Natural killer cell (primary cell): ENCODE measurements around the gene SUN5. TPM values are rescaled to one million over a fixed set of nuclear protein-coding genes. Genes with fewer than 3 reads are reported as not detected.

Source experiments
- ATAC-seq, 3 donors: fragments of 150-1000 bp in 2 of 3; fragments of 200-7000 bp in 1 of 3; cut with Tn5 transposase; 1 replicate in 1 of 3; 2 replicates in 2 of 3; pipeline ENCODE4 v1.10.0; 2021; ENCODE audit warnings: mild to moderate bottlenecking in 2 of 3, moderate library complexity in 2 of 3
- DNase-seq, 2 donors: peaks; one replicate each; pipeline versions ENCODE4 v3.0.0 to v3.0.0-alpha.2; 2013 to 2021; ENCODE audit warnings: mixed read lengths in 1 of 2
- H3K27ac ChIP-seq: one replicate; pipeline ENCODE4 v1.5.1; 2013; ENCODE audit warnings: mild to moderate bottlenecking, low read length
- H3K27me3 ChIP-seq: one replicate; pipeline ENCODE4 v1.6.1; 2013; ENCODE audit warnings: low read length; ENCODE audit not compliant: control insufficient read depth, insufficient read depth
- H3K36me3 ChIP-seq: one replicate; pipeline ENCODE4 v1.6.1; 2013; ENCODE audit warnings: low read length; ENCODE audit not compliant: control insufficient read depth, insufficient read depth
- H3K4me1 ChIP-seq: one replicate; pipeline ENCODE4 v1.6.1; 2013; ENCODE audit warnings: low read length; ENCODE audit not compliant: control insufficient read depth, insufficient read depth
- H3K4me3 ChIP-seq: one replicate; pipeline ENCODE4 v1.5.1; 2013; ENCODE audit warnings: low read length
- H3K9me3 ChIP-seq: one replicate; pipeline ENCODE4 v1.6.1; 2013; ENCODE audit warnings: low read length; ENCODE audit not compliant: control insufficient read depth, insufficient read depth
- H3K27ac Mint-ChIP-seq, 2 donors: one replicate each; pipeline ENCODE4 v1.8.0; 2022; ENCODE audit warnings: mild to moderate bottlenecking in 2 of 2, mixed read lengths in 2 of 2, moderate library complexity in 1 of 2
- H3K27me3 Mint-ChIP-seq, 2 donors: one replicate each; pipeline ENCODE4 v1.8.0; 2022; ENCODE audit warnings: low read depth in 2 of 2, mixed read lengths in 2 of 2
- H3K36me3 Mint-ChIP-seq: one replicate; pipeline ENCODE4 v1.8.0; 2022; ENCODE audit warnings: mixed read lengths
- H3K4me1 Mint-ChIP-seq, 2 donors: one replicate each; pipeline ENCODE4 v1.8.0; 2022; ENCODE audit warnings: mixed read lengths in 2 of 2
- H3K4me3 Mint-ChIP-seq: one replicate; pipeline ENCODE4 v1.8.0; 2022; ENCODE audit warnings: mild to moderate bottlenecking, moderate library complexity, mixed read lengths
- H3K9me3 Mint-ChIP-seq, 2 donors: one replicate each; pipeline ENCODE4 v1.8.0; 2022; ENCODE audit warnings: mixed read lengths in 2 of 2
- CTCF ChIP-seq: fragments of 200-600 bp; IDR thresholded peaks from one replicate; pipeline ENCODE4 v1.8.0; 2022; ENCODE audit warnings: antibody characterized with exemption
- WGBS: methylation state at CpG from one replicate; pipeline ENCODE4 v1.1.7; 2013; ENCODE audit warnings: missing lambda C conversion rate; ENCODE audit not compliant: insufficient coverage; 5-methylcytosine and 5-hydroxymethylcytosine counted together
- intact Hi-C: fragments of 100-400 bp; cut with micrococcal nuclease; formaldehyde crosslinking; loops from one replicate; pipeline ENCODE4 v1.14.2; 2022
- total RNA-seq, 4 donors: library from RNA; stranded (reverse); fragments of 120-200 nt in 1 of 4; gene quantifications; one replicate each; pipeline versions ENCODE4 v1.2.3 to v1.2.4, GENCODE V29; 2013 to 2022

The SUN5 gene
- total RNA-seq, 3 donors from 2014 or later (not counting 1 experiment from before 2014, with no cell fraction given) = not detected

DNA sequence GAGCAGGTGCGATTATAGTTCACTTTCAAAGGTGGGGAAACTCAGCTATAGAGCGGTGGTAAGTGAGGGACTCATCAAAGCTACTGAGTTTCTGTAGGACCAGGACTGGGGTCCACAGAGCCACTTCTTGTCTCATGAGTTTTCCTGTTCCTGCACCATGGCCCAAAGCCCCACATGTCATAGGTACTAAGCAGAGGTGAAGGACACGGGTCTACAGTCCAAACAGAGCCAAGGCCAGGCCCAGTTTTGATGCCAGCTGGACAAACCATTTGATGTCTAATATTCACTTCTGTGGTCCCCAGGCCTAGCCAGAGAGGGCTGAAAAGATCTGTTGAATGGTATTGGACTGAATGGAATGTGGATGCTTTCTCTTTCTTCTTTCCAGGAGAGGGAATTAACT, 38.2 kb upstream of the SUN5 start:
- no peak for TF ChIP-seq CTCF
- 91% methylated on average over 3 of the region's 3 CpGs for WGBS
- H3K27me3 Mint-ChIP-seq = peaks cover 0 to 2% of the 10 kb centered on the region in 2 donors
- peaks cover 23% of the 10 kb centered on the region for H3K9me3 ChIP-seq
- H3K27ac ChIP-seq = no peak overlapping the region
- H3K27ac Mint-ChIP-seq = no peak overlapping the region
- ATAC-seq = no peak
- H3K4me1 ChIP-seq = no peaks in the 10 kb centered on the region
- H3K4me1 Mint-ChIP-seq = no peaks in the 10 kb centered on the region
- H3K4me3 ChIP-seq = no peak overlapping the region
- no peaks in the 10 kb centered on the region for H3K36me3 ChIP-seq
- intact Hi-C loops = no loop called here
- H3K9me3 Mint-ChIP-seq = peaks cover 6 to 12% of the 10 kb centered on the region in 2 donors
- DNase-seq = no peak
- peaks cover 9% of the 10 kb centered on the region for H3K36me3 Mint-ChIP-seq
- H3K4me3 Mint-ChIP-seq = no peak overlapping the region
- no peaks in the 10 kb centered on the region for H3K27me3 ChIP-seq

DNA sequence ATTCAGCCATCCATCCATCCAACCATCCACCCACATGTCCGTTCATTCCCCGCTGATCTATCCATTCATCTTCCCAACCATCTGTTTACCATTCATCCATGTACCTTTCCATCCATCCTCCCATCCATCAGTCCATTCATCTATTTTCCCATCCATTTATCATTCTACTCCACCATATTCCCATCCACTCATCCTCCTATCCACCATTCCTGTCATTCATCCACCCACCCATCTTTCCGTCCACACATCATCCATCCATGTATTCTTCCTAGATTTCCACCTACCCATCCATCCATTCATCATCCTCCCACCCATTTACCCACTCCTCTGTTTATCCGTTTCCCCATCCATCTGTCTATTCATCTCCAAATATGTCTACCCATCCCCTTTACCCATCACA, 34.0 kb upstream of the SUN5 start:
- no peak for TF ChIP-seq CTCF
- intact Hi-C loops = no loop called here
- peaks cover 0 to 2% of the 10 kb centered on the region in 2 donors for H3K27me3 Mint-ChIP-seq
- no peaks in the 10 kb centered on the region for H3K9me3 Mint-ChIP-seq
- Histone ChIP-seq H3K27me3 (no peaks in the 10 kb centered on the region), H3K27ac (no peak overlapping the region), H3K4me3 (no peak overlapping the region), H3K9me3 (no peaks in the 10 kb centered on the region), H3K36me3 (no peaks in the 10 kb centered on the region), H3K4me1 (no peaks in the 10 kb centered on the region)
- H3K36me3 Mint-ChIP-seq = no peaks in the 10 kb centered on the region
- no peak for ATAC-seq
- 91% methylated on average over 4 of the region's 4 CpGs for WGBS
- H3K4me1 Mint-ChIP-seq = no peaks in the 10 kb centered on the region
- H3K27ac Mint-ChIP-seq = no peak overlapping the region
- no peak overlapping the region for H3K4me3 Mint-ChIP-seq
- no peak for DNase-seq

DNA sequence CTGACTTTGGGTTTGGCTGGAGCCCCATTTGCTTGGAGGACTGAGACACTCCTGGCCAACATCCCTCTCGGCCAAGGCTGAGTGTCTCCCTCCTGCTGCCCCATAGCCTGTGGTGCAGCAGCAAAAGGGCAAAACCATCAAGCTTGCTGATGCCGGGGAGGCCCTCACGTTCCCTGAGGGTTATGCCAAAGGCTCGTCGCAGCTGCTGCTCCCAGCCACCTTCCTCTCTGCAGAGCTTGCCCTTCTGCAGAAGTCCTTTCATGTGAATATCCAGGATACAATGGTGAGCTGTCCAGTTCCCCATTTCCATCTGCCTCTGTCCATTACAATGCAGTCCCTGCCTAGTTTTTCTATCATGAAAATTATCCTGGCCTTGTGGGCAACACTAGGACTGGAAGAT, 33.2 kb upstream of the SUN5 start:
- Histone ChIP-seq H3K27me3 (no peaks in the 10 kb centered on the region), H3K27ac (no peak overlapping the region), H3K4me1 (no peaks in the 10 kb centered on the region), H3K36me3 (no peaks in the 10 kb centered on the region), H3K4me3 (no peak overlapping the region), H3K9me3 (no peaks in the 10 kb centered on the region)
- no peaks in the 10 kb centered on the region for H3K9me3 Mint-ChIP-seq
- TF ChIP-seq CTCF = no peak
- no peak overlapping the region for H3K4me3 Mint-ChIP-seq
- H3K27ac Mint-ChIP-seq = no peak overlapping the region
- no peaks in the 10 kb centered on the region for H3K4me1 Mint-ChIP-seq
- DNase-seq = no peak
- WGBS = 69% methylated on average over 5 of the region's 5 CpGs
- H3K27me3 Mint-ChIP-seq = peaks cover 0 to 2% of the 10 kb centered on the region in 2 donors
- no peaks in the 10 kb centered on the region for H3K36me3 Mint-ChIP-seq
- intact Hi-C loops = no loop called here
- no peak for ATAC-seq

- H3K4me3 Mint-ChIP-seq = no peak overlapping the region
- H3K27me3 Mint-ChIP-seq = peaks cover 0 to 2% of the 10 kb centered on the region in 2 donors
- no peaks in the 10 kb centered on the region for H3K4me1 ChIP-seq
- H3K4me1 Mint-ChIP-seq = no peaks in the 10 kb centered on the region
- H3K9me3 ChIP-seq = no peaks in the 10 kb centered on the region
- no peak for TF ChIP-seq CTCF
- intact Hi-C loops = no loop called here
- no peak for DNase-seq
- H3K27ac ChIP-seq = no peak overlapping the region
- no peaks in the 10 kb centered on the region for H3K27me3 ChIP-seq
- H3K9me3 Mint-ChIP-seq = no peaks in the 10 kb centered on the region
- no peaks in the 10 kb centered on the region for H3K36me3 Mint-ChIP-seq
- no peak overlapping the region for H3K4me3 ChIP-seq
- H3K27ac Mint-ChIP-seq = no peak overlapping the region
- no peak for ATAC-seq
- WGBS = 86% methylated on average over 5 of the region's 6 CpGs
- H3K36me3 ChIP-seq = no peaks in the 10 kb centered on the region
Measured at GRCh38 chr20:33034901-33035492, 30.8 kb upstream of the SUN5 start.
